GM19099 (cell line): ENCODE results near the gene PACSIN1.

Source experiments
- POLR2A ChIP-seq: IDR thresholded peaks from 3 replicates; pipeline ENCODE4 v1.6.1; 2011; ENCODE audit warnings: low read depth; ENCODE audit not compliant: insufficient read length; ENCODE audit errors: extremely low read depth

The PACSIN1 gene

GRCh38 chr6:34524499-34524898 is 58.6 kb downstream of the PACSIN1 start:
- TF ChIP-seq POLR2A, result no peak

- no peak for TF ChIP-seq POLR2A
Observed at GRCh38 chr6:34524971-34525370, 59.1 kb downstream of the PACSIN1 start.

GRCh38 chr6:34525431-34526175 is 59.7 kb downstream of the PACSIN1 start:
- no peak for TF ChIP-seq POLR2A

- TF ChIP-seq POLR2A, result no peak
Observed at GRCh38 chr6:34526241-34526972, 60.5 kb downstream of the PACSIN1 start.

- no peak for TF ChIP-seq POLR2A
Observed at GRCh38 chr6:34526992-34527728, 61.3 kb downstream of the PACSIN1 start.

- no peak for TF ChIP-seq POLR2A
Observed at GRCh38 chr6:34527751-34528670, 62.1 kb downstream of the PACSIN1 start.

GRCh38 chr6:34528996-34529664 is 63.3 kb downstream of the PACSIN1 start:
- TF ChIP-seq POLR2A, result no peak

GRCh38 chr6:34529665-34530327 is 63.9 kb downstream of the PACSIN1 start:
- no peak for TF ChIP-seq POLR2A

GRCh38 chr6:34530753-34531365 is 65.0 kb downstream of the PACSIN1 start:
- TF ChIP-seq POLR2A, result no peak

GRCh38 chr6:34531580-34532201 is 65.8 kb downstream of the PACSIN1 start:
- no peak for TF ChIP-seq POLR2A

- TF ChIP-seq POLR2A, result no peak
Observed at GRCh38 chr6:34532230-34532629, 66.4 kb downstream of the PACSIN1 start.

- TF ChIP-seq POLR2A, result no peak
Observed at GRCh38 chr6:34534146-34534545, 68.3 kb downstream of the PACSIN1 start.

GRCh38 chr6:34534656-34535055 is 68.8 kb downstream of the PACSIN1 start:
- no peak for TF ChIP-seq POLR2A

- TF ChIP-seq POLR2A, result no peak
Observed at GRCh38 chr6:34535199-34535598, 69.3 kb downstream of the PACSIN1 start.
